Measurements from ENCODE around the gene COL27A1.
A peak's percentile ranks its signal among the peaks of the same experiment; 100 is the strongest.

Gene COL27A1

GRCh38 chr9:114149181-114149580 lies 6.2 kb upstream of the COL27A1 start:
- no peak overlapping the region for H3K9ac ChIP-seq (ENCODE audit: low read length)
- peaks cover 3% of the 10 kb centered on the region for H3K79me1 ChIP-seq (ENCODE audit: low read length)
- peak overlapping the region; percentile 3 for H4K91ac ChIP-seq (ENCODE audit: low read depth, low read length)
- H3K4me3 ChIP-seq (ENCODE audit: low read depth, low read length), result no peak overlapping the region
- H4K8ac ChIP-seq (ENCODE audit: low read depth, low read length), result no peak overlapping the region
- H3K4ac ChIP-seq (ENCODE audit: low read depth, low read length), result no peak overlapping the region
- H3K27me3 ChIP-seq (ENCODE audit: insufficient read depth, low read length), result peaks cover 9% of the 10 kb centered on the region
- no peak overlapping the region for H3K4me2 ChIP-seq (ENCODE audit: low read length)
- no peak overlapping the region for H4K12ac ChIP-seq (ENCODE audit: low read depth, low read length)
- no peak overlapping the region for H2AFZ ChIP-seq (ENCODE audit: insufficient read depth, low read length, poor library complexity)
- H2BK120ac ChIP-seq (ENCODE audit: insufficient read depth, low read length, poor library complexity), result no peak overlapping the region
- WGBS (ENCODE audit: extremely low coverage, insufficient coverage, insufficient read length), result no CpG with 5 or more reads among the region's 5 CpGs
- DNase-seq, result peak; percentile 69 to 87
- H3K79me2 ChIP-seq (ENCODE audit: control insufficient read depth, insufficient read depth, low read length, poor library complexity), result no peaks in the 10 kb centered on the region
- no peak overlapping the region for H2BK12ac ChIP-seq (ENCODE audit: low read length)
- no peak overlapping the region for H3K18ac ChIP-seq (ENCODE audit: low read length)
- no peak overlapping the region for H3K14ac ChIP-seq (ENCODE audit: low read length)
- H2BK5ac ChIP-seq (ENCODE audit: low read depth, low read length, poor library complexity), result no peak overlapping the region
- no peak overlapping the region for H3K27ac ChIP-seq (ENCODE audit: low read depth, low read length)
- H2AK5ac ChIP-seq (ENCODE audit: low read length), result no peak overlapping the region
- no peaks in the 10 kb centered on the region for H3K36me3 ChIP-seq (ENCODE audit: control insufficient read depth in 1 of 2, insufficient read depth in 2 of 2, low read length in 2 of 2)
- peaks cover under 1% of the 10 kb centered on the region for H3K9me3 ChIP-seq (ENCODE audit: insufficient read depth, low read depth, low read length)
- H3K4me1 ChIP-seq (ENCODE audit: control insufficient read depth in 1 of 2, insufficient read depth in 2 of 2, low read length in 2 of 2), result peaks cover 9 to 17% of the 10 kb centered on the region in 2 experiments
- H3K23ac ChIP-seq (ENCODE audit: low read length), result no peak overlapping the region

DNA sequence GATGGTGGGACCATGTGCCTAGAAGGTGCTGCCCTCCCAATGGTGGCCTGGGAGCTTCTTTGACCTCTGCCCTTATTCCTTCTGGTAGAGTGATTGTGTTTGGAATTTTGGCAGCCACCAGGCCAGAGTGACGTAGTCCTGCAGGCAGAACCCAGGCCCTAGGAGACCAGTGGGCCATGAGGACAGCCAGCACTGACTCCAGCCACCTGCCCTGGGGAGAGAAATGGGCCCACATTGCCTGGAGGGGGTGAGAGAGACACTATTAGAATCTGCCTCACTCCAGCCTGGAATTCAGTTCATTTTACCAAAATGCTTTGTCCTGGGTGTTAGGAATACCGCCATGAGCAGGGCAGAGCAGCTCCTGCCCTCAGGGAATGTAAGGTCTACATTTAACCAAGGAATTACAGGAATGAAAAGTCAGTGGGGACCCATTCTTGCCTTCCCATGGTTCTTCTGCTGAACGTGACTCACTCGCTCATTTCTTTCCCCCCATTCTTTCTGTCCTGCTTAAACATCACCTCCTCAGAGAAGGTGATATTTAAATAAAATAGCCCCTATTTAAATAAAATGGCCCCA lies 5.5 kb upstream of the COL27A1 start:
- peaks cover 15 to 23% of the 10 kb centered on the region in 2 experiments for H3K4me1 ChIP-seq (ENCODE audit: control insufficient read depth in 1 of 2, insufficient read depth in 2 of 2, low read length in 2 of 2)
- peak; percentile 99 to 100 for DNase-seq
- H2AFZ ChIP-seq (ENCODE audit: insufficient read depth, low read length, poor library complexity), result no peak overlapping the region
- no peak overlapping the region for H3K9ac ChIP-seq (ENCODE audit: low read length)
- H4K91ac ChIP-seq (ENCODE audit: low read depth, low read length), result no peak overlapping the region
- no peak overlapping the region for H3K18ac ChIP-seq (ENCODE audit: low read length)
- no peak overlapping the region for H2BK5ac ChIP-seq (ENCODE audit: low read depth, low read length, poor library complexity)
- peaks cover 3% of the 10 kb centered on the region for H3K9me3 ChIP-seq (ENCODE audit: insufficient read depth, low read depth, low read length)
- H3K79me1 ChIP-seq (ENCODE audit: low read length), result peaks cover 3% of the 10 kb centered on the region
- no peak overlapping the region for H3K23ac ChIP-seq (ENCODE audit: low read length)
- no peak overlapping the region for H4K12ac ChIP-seq (ENCODE audit: low read depth, low read length)
- H4K8ac ChIP-seq (ENCODE audit: low read depth, low read length), result peak overlapping the region; percentile 25
- no peaks in the 10 kb centered on the region for H3K36me3 ChIP-seq (ENCODE audit: control insufficient read depth in 1 of 2, insufficient read depth in 2 of 2, low read length in 2 of 2)
- peaks cover 16% of the 10 kb centered on the region for H3K27me3 ChIP-seq (ENCODE audit: insufficient read depth, low read length)
- no peak overlapping the region for H3K27ac ChIP-seq (ENCODE audit: low read depth, low read length)
- H3K79me2 ChIP-seq (ENCODE audit: control insufficient read depth, insufficient read depth, low read length, poor library complexity), result no peaks in the 10 kb centered on the region
- WGBS (ENCODE audit: extremely low coverage, insufficient coverage, insufficient read length), result no CpG with 5 or more reads among the region's 4 CpGs
- no peak overlapping the region for H3K4me2 ChIP-seq (ENCODE audit: low read length)
- H3K4ac ChIP-seq (ENCODE audit: low read depth, low read length), result no peak overlapping the region
- peak overlapping the region; percentile 47 for H2BK12ac ChIP-seq (ENCODE audit: low read length)
- no peak overlapping the region for H3K14ac ChIP-seq (ENCODE audit: low read length)
- no peak overlapping the region for H2BK120ac ChIP-seq (ENCODE audit: insufficient read depth, low read length, poor library complexity)
- H3K4me3 ChIP-seq (ENCODE audit: low read depth, low read length), result no peak overlapping the region
- H2AK5ac ChIP-seq (ENCODE audit: low read length), result no peak overlapping the region

DNA sequence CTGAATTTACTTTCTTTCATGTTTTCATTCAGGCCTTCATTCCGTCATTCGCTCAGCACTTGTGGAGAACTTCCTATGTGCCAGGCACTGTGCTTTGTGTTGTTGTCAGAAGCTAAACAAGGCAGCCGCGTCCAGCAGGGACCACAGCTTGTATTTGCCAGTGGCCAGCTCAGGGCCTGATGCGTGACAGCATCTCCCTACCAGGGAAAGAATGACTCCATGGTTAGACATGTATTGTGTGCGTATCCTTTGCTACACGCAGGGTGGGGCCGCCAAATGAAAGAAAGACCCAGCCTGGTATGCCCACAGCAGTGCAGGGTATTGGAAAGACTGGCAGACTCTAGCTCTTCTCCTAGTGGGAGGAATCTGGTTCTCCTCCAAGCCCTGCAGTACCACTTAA lies 4.7 kb upstream of the COL27A1 start:
- peaks cover 17% of the 10 kb centered on the region for H3K27me3 ChIP-seq (ENCODE audit: insufficient read depth, low read length)
- H3K4me3 ChIP-seq (ENCODE audit: low read depth, low read length), result no peak overlapping the region
- H3K4ac ChIP-seq (ENCODE audit: low read depth, low read length), result no peak overlapping the region
- H3K9me3 ChIP-seq (ENCODE audit: insufficient read depth, low read depth, low read length), result peaks cover 3% of the 10 kb centered on the region
- H3K18ac ChIP-seq (ENCODE audit: low read length), result no peak overlapping the region
- H3K79me1 ChIP-seq (ENCODE audit: low read length), result peaks cover 6% of the 10 kb centered on the region
- DNase-seq, result peak; percentile 92
- H3K4me1 ChIP-seq (ENCODE audit: control insufficient read depth in 1 of 2, insufficient read depth in 2 of 2, low read length in 2 of 2), result peaks cover 16 to 23% of the 10 kb centered on the region in 2 experiments
- no peak overlapping the region for H3K27ac ChIP-seq (ENCODE audit: low read depth, low read length)
- no peak overlapping the region for H3K23ac ChIP-seq (ENCODE audit: low read length)
- H2BK12ac ChIP-seq (ENCODE audit: low read length), result no peak overlapping the region
- no peak overlapping the region for H4K8ac ChIP-seq (ENCODE audit: low read depth, low read length)
- H3K79me2 ChIP-seq (ENCODE audit: control insufficient read depth, insufficient read depth, low read length, poor library complexity), result peaks cover 2% of the 10 kb centered on the region
- H2BK120ac ChIP-seq (ENCODE audit: insufficient read depth, low read length, poor library complexity), result no peak overlapping the region
- H3K14ac ChIP-seq (ENCODE audit: low read length), result no peak overlapping the region
- H4K12ac ChIP-seq (ENCODE audit: low read depth, low read length), result no peak overlapping the region
- no peak overlapping the region for H4K91ac ChIP-seq (ENCODE audit: low read depth, low read length)
- H3K36me3 ChIP-seq (ENCODE audit: control insufficient read depth in 1 of 2, insufficient read depth in 2 of 2, low read length in 2 of 2), result no peaks in the 10 kb centered on the region
- no peak overlapping the region for H2AFZ ChIP-seq (ENCODE audit: insufficient read depth, low read length, poor library complexity)
- no peak overlapping the region for H3K4me2 ChIP-seq (ENCODE audit: low read length)
- no peak overlapping the region for H3K9ac ChIP-seq (ENCODE audit: low read length)
- WGBS (ENCODE audit: extremely low coverage, insufficient coverage, insufficient read length), result no CpG with 5 or more reads among the region's 8 CpGs
- H2BK5ac ChIP-seq (ENCODE audit: low read depth, low read length, poor library complexity), result no peak overlapping the region
- no peak overlapping the region for H2AK5ac ChIP-seq (ENCODE audit: low read length)

DNA sequence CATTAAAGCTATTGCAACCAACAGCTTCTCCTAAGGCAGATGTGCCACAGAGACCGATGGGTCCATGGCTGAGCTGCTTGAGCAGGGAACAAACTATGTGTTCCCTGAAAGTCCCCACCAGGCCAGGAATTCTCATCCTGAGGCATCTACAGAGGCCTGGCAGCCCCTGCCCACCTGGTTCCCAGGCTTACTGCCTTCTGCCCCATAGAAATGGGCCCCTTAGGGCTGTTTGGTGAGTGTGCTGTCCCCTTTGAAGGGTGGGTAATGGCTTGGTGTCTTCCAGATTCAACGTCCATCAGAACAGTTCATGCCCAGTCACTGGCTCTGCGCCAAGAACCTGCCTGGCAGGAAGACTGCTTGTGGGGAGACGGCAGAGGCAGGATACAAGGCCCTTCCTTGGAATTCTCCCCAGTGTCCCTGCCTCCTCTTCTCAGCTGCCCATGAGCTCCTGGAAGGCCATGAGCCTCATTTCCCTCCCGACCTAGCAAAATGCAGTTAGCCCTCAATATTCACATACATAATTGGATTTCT lies 3.8 kb upstream of the COL27A1 start:
- Histone ChIP-seq H3K36me3 (ENCODE audit: control insufficient read depth in 1 of 2, insufficient read depth in 2 of 2, low read length in 2 of 2) (no peaks in the 10 kb centered on the region), H3K9ac (ENCODE audit: low read length) (no peak overlapping the region), H3K4me2 (ENCODE audit: low read length) (no peak overlapping the region), H3K23ac (ENCODE audit: low read length) (no peak overlapping the region), H3K79me2 (ENCODE audit: control insufficient read depth, insufficient read depth, low read length, poor library complexity) (peaks cover 5% of the 10 kb centered on the region), H4K12ac (ENCODE audit: low read depth, low read length) (no peak overlapping the region), H2AK5ac (ENCODE audit: low read length) (peak overlapping the region; percentile 18), H3K27ac (ENCODE audit: low read depth, low read length) (no peak overlapping the region), H2AFZ (ENCODE audit: insufficient read depth, low read length, poor library complexity) (no peak overlapping the region), H4K91ac (ENCODE audit: low read depth, low read length) (no peak overlapping the region), H2BK120ac (ENCODE audit: insufficient read depth, low read length, poor library complexity) (no peak overlapping the region), H4K8ac (ENCODE audit: low read depth, low read length) (no peak overlapping the region), H3K14ac (ENCODE audit: low read length) (no peak overlapping the region), H3K4me1 (ENCODE audit: control insufficient read depth in 1 of 2, insufficient read depth in 2 of 2, low read length in 2 of 2) (peaks cover 13 to 18% of the 10 kb centered on the region in 2 experiments), H3K79me1 (ENCODE audit: low read length) (peaks cover 10% of the 10 kb centered on the region), H3K27me3 (ENCODE audit: insufficient read depth, low read length) (peaks cover 17% of the 10 kb centered on the region), H3K4me3 (ENCODE audit: low read depth, low read length) (no peak overlapping the region), H3K4ac (ENCODE audit: low read depth, low read length) (no peak overlapping the region), H3K9me3 (ENCODE audit: insufficient read depth, low read depth, low read length) (peaks cover 3% of the 10 kb centered on the region), H2BK5ac (ENCODE audit: low read depth, low read length, poor library complexity) (no peak overlapping the region), H2BK12ac (ENCODE audit: low read length) (no peak overlapping the region), H3K18ac (ENCODE audit: low read length) (no peak overlapping the region)
- no CpG with 5 or more reads among the region's 5 CpGs for WGBS (ENCODE audit: extremely low coverage, insufficient coverage, insufficient read length)
- DNase-seq, result no peak

Measured in trophoblast cell (in vitro differentiated cells and primary cell).